LNCaP clone FGC (cell line): Measurements from ENCODE around the gene CCL17.

Source experiments
- DNase-seq: peaks from one replicate; pipeline ENCODE4 v3.0.0-alpha.2; 2011; ENCODE audit warnings: low read depth
- H3K4me3 ChIP-seq: 2 replicates; pipeline ENCODE4 v1.5.1; 2011; ENCODE audit warnings: mild to moderate bottlenecking, low read depth, low read length, control low read depth
- TF ChIP-seq, protein P1 (sequence below): IDR thresholded peaks from 2 replicates; pipeline ENCODE4 v1.5.1; 2012; ENCODE audit warnings: mild to moderate bottlenecking; ENCODE audit not compliant: control insufficient read depth, insufficient read depth; ENCODE audit errors: extremely low read depth

The CCL17 gene

DNA sequence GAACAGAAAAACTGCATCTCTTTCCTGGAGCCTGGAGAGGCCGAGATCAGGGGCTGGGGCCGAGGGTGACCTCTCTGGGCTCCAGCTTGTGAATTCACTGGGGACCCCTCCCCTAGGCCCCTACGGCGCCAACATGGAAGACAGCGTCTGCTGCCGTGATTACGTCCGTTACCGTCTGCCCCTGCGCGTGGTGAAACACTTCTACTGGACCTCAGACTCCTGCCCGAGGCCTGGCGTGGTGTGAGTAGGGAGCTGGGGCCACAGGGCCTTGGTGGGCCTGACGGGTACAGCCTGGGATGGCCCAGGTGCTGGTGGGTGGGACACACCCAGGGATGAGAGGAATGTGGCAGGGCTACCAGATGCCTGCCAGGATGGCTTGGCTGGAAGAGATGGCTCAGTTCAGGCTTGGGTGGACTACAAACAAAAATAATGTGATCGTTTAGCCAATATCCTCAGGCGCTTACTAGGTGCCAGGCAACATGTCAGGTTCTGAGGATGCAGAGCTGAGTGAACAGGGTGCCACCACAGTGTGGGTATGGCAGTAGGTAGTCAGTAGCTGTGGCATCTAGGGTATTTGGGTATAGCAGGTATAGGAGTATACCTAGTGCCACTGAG, 44.1 kb upstream of the CCL17 start:
- no peak for DNase-seq
- no peak overlapping the region for H3K4me3 ChIP-seq

DNA sequence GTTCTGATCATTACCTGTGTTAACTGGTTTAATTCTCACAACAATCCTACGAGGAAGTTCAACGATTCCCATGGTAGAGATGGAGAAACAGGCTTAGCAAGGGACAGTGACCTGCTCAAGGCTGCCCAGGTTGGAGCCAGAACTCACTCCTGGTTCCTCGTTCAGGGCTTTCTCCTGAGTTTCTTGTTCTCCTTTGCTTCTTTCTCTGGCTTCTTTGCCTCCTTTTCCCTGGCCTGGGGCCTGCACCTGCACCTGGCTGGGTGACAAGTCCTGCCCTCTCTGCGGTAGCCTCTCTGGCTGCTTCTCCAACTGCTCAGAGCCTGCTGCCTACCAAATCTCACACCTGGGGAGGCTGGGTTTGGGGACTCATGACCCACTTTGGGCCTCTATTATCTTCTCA, 43.2 kb upstream of the CCL17 start:
- no peak overlapping the region for H3K4me3 ChIP-seq
- TF ChIP-seq, protein P1, sequence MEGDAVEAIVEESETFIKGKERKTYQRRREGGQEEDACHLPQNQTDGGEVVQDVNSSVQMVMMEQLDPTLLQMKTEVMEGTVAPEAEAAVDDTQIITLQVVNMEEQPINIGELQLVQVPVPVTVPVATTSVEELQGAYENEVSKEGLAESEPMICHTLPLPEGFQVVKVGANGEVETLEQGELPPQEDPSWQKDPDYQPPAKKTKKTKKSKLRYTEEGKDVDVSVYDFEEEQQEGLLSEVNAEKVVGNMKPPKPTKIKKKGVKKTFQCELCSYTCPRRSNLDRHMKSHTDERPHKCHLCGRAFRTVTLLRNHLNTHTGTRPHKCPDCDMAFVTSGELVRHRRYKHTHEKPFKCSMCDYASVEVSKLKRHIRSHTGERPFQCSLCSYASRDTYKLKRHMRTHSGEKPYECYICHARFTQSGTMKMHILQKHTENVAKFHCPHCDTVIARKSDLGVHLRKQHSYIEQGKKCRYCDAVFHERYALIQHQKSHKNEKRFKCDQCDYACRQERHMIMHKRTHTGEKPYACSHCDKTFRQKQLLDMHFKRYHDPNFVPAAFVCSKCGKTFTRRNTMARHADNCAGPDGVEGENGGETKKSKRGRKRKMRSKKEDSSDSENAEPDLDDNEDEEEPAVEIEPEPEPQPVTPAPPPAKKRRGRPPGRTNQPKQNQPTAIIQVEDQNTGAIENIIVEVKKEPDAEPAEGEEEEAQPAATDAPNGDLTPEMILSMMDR: no peak
- DNase-seq: peak; percentile 70

More for the DNA sequence above, 44.1 kb upstream of the CCL17 start:
- TF ChIP-seq, protein P1: no peak

DNA sequence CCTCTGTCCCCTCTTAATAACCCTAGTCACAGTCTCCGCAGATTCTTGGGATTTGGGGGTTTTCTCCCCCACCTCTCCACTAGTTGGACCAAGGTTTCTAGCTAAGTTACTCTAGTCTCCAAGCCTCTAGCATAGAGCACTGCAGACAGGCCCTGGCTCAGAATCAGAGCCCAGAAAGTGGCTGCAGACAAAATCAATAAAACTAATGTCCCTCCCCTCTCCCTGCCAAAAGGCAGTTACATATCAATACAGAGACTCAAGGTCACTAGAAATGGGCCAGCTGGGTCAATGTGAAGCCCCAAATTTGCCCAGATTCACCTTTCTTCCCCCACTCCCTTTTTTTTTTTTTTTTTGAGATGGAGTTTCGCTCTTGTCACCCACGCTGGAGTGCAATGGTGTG, 40.4 kb upstream of the CCL17 start:
- H3K4me3 ChIP-seq: no peak overlapping the region
- no peak for DNase-seq
- TF ChIP-seq, protein P1: no peak

- H3K4me3 ChIP-seq: no peak overlapping the region
- no peak for DNase-seq
- TF ChIP-seq, protein P1: no peak
Observed at GRCh38 chr16:57366544-57367040, 38.0 kb upstream of the CCL17 start.

- TF ChIP-seq, protein P1: no peak
- DNase-seq: peak; percentile 78
- no peak overlapping the region for H3K4me3 ChIP-seq
Observed at GRCh38 chr16:57367116-57367752, 37.3 kb upstream of the CCL17 start.

DNA sequence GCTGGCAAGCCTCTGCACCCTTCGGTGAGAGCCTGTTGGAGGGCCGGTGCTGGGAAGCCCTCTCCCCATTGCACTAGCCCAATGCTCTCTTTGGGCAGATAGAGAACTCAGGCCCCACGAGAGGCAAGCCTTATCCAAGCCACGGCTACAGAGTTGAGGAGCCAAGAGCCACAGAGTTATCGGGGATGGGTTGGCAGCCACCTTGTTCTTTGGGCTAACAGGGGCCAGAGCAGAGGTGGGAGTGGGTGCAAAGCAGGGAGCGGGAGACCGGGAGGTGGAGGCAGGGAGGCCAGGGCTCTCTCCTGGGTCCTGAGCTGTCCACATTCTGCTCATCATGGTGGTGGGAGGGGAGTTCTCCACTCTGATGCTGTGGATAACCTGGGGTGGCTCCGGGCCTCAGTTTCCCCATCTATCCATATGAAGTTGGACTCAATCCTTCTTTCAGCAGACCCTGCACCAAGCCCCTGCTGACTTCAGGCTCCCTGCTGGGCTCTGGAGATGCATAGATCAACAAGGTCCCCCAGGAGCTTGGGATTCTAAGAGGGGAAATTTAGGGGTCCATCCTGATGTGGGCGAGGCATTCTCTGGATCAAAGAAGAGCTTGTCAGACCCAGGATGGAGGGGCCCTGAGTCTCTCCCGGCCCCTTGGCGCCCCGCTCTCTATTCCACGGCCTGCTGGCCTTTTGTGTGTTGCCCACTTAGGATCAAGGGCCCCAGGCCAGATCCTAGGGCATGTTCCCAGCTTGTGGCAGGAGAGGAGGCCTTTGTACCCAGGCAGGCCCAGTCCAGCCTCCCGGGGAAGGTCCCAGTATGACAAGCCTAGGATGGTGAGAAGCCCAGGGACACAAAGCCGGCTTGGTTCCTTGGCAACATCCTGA, 32.8 kb upstream of the CCL17 start:
- H3K4me3 ChIP-seq: no peak overlapping the region
- TF ChIP-seq, protein P1: no peak
- DNase-seq: no peak
